Loucy (cell line): ENCODE results near the gene SPATC1L.

Experiments
- H2AFZ ChIP-seq: fragments of 200-600 bp; sonication (generic); 2 replicates; pipeline ENCODE4 v1.6.0; 2016; ENCODE audit warnings: antibody characterized with exemption, mild to moderate bottlenecking, low read length, moderate library complexity
- H3F3A ChIP-seq: fragments of 200-600 bp; 2 replicates; pipeline ENCODE4 v1.6.0; 2016; ENCODE audit warnings: antibody characterized with exemption, low read depth, mild to moderate bottlenecking
- H3K27me3 ChIP-seq: fragments of 200-600 bp; sonication (generic); 2 replicates; pipeline ENCODE4 v1.6.1; 2014; ENCODE audit warnings: low read length, mild to moderate bottlenecking; ENCODE audit not compliant: insufficient read depth, poor library complexity, severe bottlenecking
- H3K36me3 ChIP-seq: fragments of 200-600 bp; sonication (generic); 2 replicates; pipeline ENCODE4 v1.6.1; 2016; ENCODE audit warnings: low read length; ENCODE audit not compliant: insufficient read depth
- H3K4me1 ChIP-seq: fragments of 200-600 bp; sonication (generic); 2 replicates; pipeline ENCODE4 v1.5.1; 2014; ENCODE audit warnings: low read length, mild to moderate bottlenecking; ENCODE audit not compliant: insufficient read depth, poor library complexity, severe bottlenecking
- H3K4me2 ChIP-seq: fragments of 200-600 bp; sonication (generic); 2 replicates; pipeline ENCODE4 v1.6.0; 2014; ENCODE audit warnings: antibody characterized with exemption, low read length, low read depth, mild to moderate bottlenecking; ENCODE audit not compliant: poor library complexity, severe bottlenecking
- H3K4me3 ChIP-seq: fragments of 200-600 bp; sonication (generic); 2 replicates; pipeline ENCODE4 v1.5.1; 2014; ENCODE audit warnings: low read length, mild to moderate bottlenecking, mixed read lengths; ENCODE audit not compliant: poor library complexity, severe bottlenecking
- H3K79me2 ChIP-seq: fragments of 200-600 bp; sonication (generic); 2 replicates; pipeline ENCODE4 v1.6.1; 2014; ENCODE audit warnings: low read length; ENCODE audit not compliant: insufficient read depth
- H3K9ac ChIP-seq: fragments of 200-600 bp; sonication (generic); 2 replicates; pipeline ENCODE4 v1.6.0; 2014; ENCODE audit warnings: mild to moderate bottlenecking, low read depth, low read length, moderate library complexity; ENCODE audit not compliant: poor library complexity, severe bottlenecking
- H3K9me2 ChIP-seq: fragments of 200-600 bp; sonication (generic); replicated peaks from 2 replicates; pipeline ENCODE4 v1.6.1; 2016; ENCODE audit warnings: low read depth, low read length, mixed read lengths
- H3K9me3 ChIP-seq: fragments of 200-600 bp; sonication (generic); 2 replicates; pipeline ENCODE4 v1.6.1; 2014; ENCODE audit warnings: mild to moderate bottlenecking, antibody characterized with exemption, low read length, low read depth; ENCODE audit not compliant: insufficient read depth
- H4K20me1 ChIP-seq: fragments of 200-600 bp; sonication (generic); 2 replicates; pipeline ENCODE4 v1.6.0; 2014; ENCODE audit warnings: antibody characterized with exemption, low read length, mild to moderate bottlenecking; ENCODE audit not compliant: insufficient read depth, poor library complexity, severe bottlenecking
- EZH2phosphoT487 ChIP-seq: fragments of 200-600 bp; IDR thresholded peaks from 2 replicates; pipeline ENCODE4 v1.6.1; 2018; ENCODE audit warnings: antibody characterized with exemption, mild to moderate bottlenecking, moderate library complexity, borderline replicate concordance
- TF ChIP-seq, protein P1 (sequence below): fragments of 200-600 bp; sonication (generic); conservative IDR thresholded peaks from 2 replicates; pipeline ENCODE4 v1.5.1; 2014; ENCODE audit warnings: mild to moderate bottlenecking, antibody characterized with exemption, low read length

The SPATC1L gene

DNA sequence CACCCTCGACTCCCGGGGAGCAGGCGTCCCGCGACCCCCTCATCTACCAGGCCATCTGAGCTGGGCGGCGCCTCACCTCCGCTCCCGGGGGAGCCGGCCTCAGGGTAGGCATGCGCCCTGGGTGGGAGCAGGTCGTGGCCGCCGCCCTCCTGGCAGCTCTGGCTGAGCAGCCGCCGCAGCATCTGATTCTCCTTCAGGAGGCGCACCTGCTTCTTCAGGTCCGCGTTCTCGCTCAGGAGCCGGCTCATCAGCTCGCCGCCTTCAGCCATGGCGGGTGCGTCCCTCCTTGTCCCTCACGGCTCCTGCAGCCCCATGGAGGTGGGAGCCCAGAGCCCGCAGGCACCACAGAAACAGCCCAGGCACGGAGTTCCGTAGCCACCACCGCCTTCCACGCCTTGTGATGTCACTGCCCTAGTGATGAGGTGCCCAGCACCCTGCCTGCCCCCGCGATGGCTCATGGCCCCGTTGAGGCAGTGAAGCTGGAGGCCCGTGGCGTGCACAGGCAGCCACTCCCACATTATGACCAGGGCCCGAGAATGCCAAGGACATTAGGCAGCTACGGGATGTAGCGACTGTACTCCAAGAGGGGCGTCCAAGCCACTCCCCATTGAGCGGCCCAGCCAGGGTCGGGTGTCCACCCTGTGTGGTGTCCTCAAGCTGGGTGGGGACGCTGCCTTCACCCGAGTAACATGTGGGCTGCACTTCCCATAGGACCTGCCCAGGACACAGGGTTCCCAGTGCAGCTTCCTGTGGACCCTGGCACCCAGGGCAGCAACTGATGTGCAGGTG is 1.5 kb downstream of the SPATC1L start:
- Histone ChIP-seq H3K9me2 (no peaks in the 10 kb centered on the region), H3K27me3 (no peaks in the 10 kb centered on the region), H3K4me1 (peaks cover 22% of the 10 kb centered on the region), H3K36me3 (no peaks in the 10 kb centered on the region), H3K9ac (peak overlapping the region; percentile 10), H2AFZ (no peak overlapping the region), H3K79me2 (no peaks in the 10 kb centered on the region), H3F3A (no peaks in the 10 kb centered on the region), H3K4me2 (peak overlapping the region; percentile 66), H4K20me1 (no peaks in the 10 kb centered on the region), H3K4me3 (peak overlapping the region; percentile 39), H3K9me3 (no peaks in the 10 kb centered on the region)
- TF ChIP-seq EZH2phosphoT487, result no peak
- TF ChIP-seq, protein P1, sequence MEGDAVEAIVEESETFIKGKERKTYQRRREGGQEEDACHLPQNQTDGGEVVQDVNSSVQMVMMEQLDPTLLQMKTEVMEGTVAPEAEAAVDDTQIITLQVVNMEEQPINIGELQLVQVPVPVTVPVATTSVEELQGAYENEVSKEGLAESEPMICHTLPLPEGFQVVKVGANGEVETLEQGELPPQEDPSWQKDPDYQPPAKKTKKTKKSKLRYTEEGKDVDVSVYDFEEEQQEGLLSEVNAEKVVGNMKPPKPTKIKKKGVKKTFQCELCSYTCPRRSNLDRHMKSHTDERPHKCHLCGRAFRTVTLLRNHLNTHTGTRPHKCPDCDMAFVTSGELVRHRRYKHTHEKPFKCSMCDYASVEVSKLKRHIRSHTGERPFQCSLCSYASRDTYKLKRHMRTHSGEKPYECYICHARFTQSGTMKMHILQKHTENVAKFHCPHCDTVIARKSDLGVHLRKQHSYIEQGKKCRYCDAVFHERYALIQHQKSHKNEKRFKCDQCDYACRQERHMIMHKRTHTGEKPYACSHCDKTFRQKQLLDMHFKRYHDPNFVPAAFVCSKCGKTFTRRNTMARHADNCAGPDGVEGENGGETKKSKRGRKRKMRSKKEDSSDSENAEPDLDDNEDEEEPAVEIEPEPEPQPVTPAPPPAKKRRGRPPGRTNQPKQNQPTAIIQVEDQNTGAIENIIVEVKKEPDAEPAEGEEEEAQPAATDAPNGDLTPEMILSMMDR, result no peak

DNA sequence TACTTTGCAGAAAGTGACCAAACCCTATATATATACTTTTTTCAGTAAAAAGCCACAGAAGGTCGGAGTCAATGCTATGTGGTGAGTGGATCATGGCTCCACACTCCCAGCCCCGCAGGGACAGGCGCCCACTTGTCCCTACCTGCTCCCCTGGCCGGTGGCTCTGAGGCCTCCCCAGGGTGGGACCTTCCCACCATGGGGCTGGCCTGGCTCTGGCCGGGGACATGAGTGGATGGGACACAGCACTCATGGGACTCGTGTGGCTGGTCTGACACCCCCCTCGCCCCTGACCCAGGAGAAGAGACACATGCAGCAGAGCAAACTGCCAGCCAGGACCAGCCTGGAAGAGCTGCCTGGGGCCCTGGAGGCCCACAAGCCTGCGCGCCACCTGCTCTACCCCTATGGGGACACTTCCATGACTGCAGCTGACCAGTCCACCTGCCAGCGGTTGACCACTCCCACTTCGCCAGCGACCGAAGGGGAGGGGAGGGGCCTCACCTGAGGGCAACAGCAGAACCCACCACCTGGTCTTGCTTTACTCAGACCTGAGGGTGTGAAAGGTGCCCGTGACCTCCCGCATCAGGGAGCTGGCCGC is 2.2 kb downstream of the SPATC1L start:
- Histone ChIP-seq H3K9ac (no peak overlapping the region), H3K4me1 (peaks cover 22% of the 10 kb centered on the region), H3K9me3 (no peaks in the 10 kb centered on the region), H3F3A (no peaks in the 10 kb centered on the region), H3K36me3 (no peaks in the 10 kb centered on the region), H3K4me2 (no peak overlapping the region), H3K4me3 (no peak overlapping the region), H3K79me2 (no peaks in the 10 kb centered on the region), H2AFZ (no peak overlapping the region), H3K9me2 (no peaks in the 10 kb centered on the region), H4K20me1 (no peaks in the 10 kb centered on the region), H3K27me3 (no peaks in the 10 kb centered on the region)
- TF ChIP-seq, protein P1, result no peak
- no peak for TF ChIP-seq EZH2phosphoT487

DNA sequence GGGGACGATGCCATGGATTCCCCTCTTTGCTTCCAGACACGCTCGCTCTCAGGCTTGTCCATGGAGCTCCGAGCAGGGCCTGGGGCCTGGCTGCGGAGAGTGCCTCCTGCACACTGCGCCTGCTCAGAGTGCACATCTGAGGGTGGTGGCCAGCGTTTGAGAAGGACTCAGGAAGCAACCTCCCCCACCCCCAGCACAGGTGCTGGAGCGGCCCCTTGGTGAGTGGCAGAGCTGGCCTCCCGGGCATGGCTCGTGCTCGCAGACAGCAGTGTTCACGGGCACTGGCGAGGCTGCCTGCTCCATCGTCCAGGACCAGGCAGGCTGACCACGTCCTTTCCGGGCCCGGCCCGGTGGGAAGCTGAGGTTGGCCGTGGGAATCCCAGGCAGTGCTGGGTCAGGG is 2.8 kb downstream of the SPATC1L start:
- H4K20me1 ChIP-seq, result no peaks in the 10 kb centered on the region
- no peaks in the 10 kb centered on the region for H3F3A ChIP-seq
- TF ChIP-seq, protein P1, result no peak
- TF ChIP-seq EZH2phosphoT487, result no peak
- H3K9me2 ChIP-seq, result no peaks in the 10 kb centered on the region
- H3K4me2 ChIP-seq, result no peak overlapping the region
- H3K9me3 ChIP-seq, result peaks cover under 1% of the 10 kb centered on the region; the same call in 1 of the 2 replicates
- no peaks in the 10 kb centered on the region for H3K79me2 ChIP-seq
- no peak overlapping the region for H3K4me3 ChIP-seq
- no peaks in the 10 kb centered on the region for H3K36me3 ChIP-seq
- H3K9ac ChIP-seq, result no peak overlapping the region
- H3K27me3 ChIP-seq, result no peaks in the 10 kb centered on the region
- H3K4me1 ChIP-seq, result peaks cover 22% of the 10 kb centered on the region
- H2AFZ ChIP-seq, result no peak overlapping the region
